Erythroblast (primary cell): ENCODE data around the gene IQCM.

Experiments
- GATA1 ChIP-seq: IDR thresholded peaks from 2 replicates; pipeline ENCODE4 v1.6.1; 2011; ENCODE audit warnings: low read depth, mild to moderate bottlenecking, control low read depth, low read length, moderate library complexity
- POLR2A ChIP-seq: IDR thresholded peaks from 2 replicates; pipeline ENCODE4 v1.6.1; 2011; ENCODE audit warnings: mild to moderate bottlenecking, low read length

- TF ChIP-seq POLR2A (no peak), GATA1 (no peak)
Observed at GRCh38 chr4:149676076-149676475, 139.6 kb downstream of the IQCM start.
